OCI-LY3 (cell line): ENCODE results near the gene TRABD2B.

Source experiments
- H2AFZ ChIP-seq: fragments of 200-600, 300-600 bp; shearing (Covaris generic); 2 replicates; pipeline ENCODE4 v1.6.0; 2014; ENCODE audit warnings: antibody characterized with exemption, low read depth, low read length
- H3K27ac ChIP-seq: fragments of 200-600, 300-600 bp; sonication (generic); 2 replicates; pipeline ENCODE4 v1.5.1; 2014; ENCODE audit warnings: mild to moderate bottlenecking, low read length, moderate library complexity, mixed read lengths
- H3K27me3 ChIP-seq: fragments of 200-600, 300-600 bp; sonication (generic); 2 replicates; pipeline ENCODE4 v1.6.1; 2014; ENCODE audit warnings: low read depth, low read length, mixed read lengths
- H3K36me3 ChIP-seq: fragments of 200-600, 300-600 bp; sonication (generic); replicated peaks from 2 replicates; pipeline ENCODE3; 2014; ENCODE audit warnings: low read depth, low read length, mixed read lengths
- H3K4me1 ChIP-seq: fragments of 300-600, 200-600 bp; sonication (generic); 2 replicates; pipeline ENCODE4 v1.6.1; 2014; ENCODE audit warnings: low read length, mixed read lengths
- H3K4me2 ChIP-seq: fragments of 200-600, 300-600 bp; sonication (generic); 2 replicates; pipeline ENCODE4 v1.6.1; 2014; ENCODE audit warnings: low read length, mixed read lengths
- H3K4me3 ChIP-seq: fragments of 300-600, 200-600 bp; sonication (generic); 2 replicates; pipeline ENCODE4 v1.5.1; 2014; ENCODE audit warnings: antibody characterized with exemption, mild to moderate bottlenecking, low read length, moderate library complexity
- H3K79me2 ChIP-seq: fragments of 300-600, 200-600 bp; shearing (Covaris generic); 2 replicates; pipeline ENCODE4 v1.6.1; 2014; ENCODE audit warnings: mild to moderate bottlenecking, low read length, mixed read lengths
- H3K9ac ChIP-seq: fragments of 300-600, 200-600 bp; shearing (Covaris generic); 2 replicates; pipeline ENCODE4 v1.6.0; 2014; ENCODE audit warnings: mild to moderate bottlenecking, low read length, moderate library complexity
- H3K9me3 ChIP-seq: fragments of 200-600, 300-600 bp; shearing (Covaris generic); 2 replicates; pipeline ENCODE4 v1.6.1; 2014; ENCODE audit warnings: low read length, mixed read lengths; ENCODE audit not compliant: insufficient read depth
- H4K20me1 ChIP-seq: fragments of 200-600, 300-600 bp; sonication (generic); 2 replicates; pipeline ENCODE4 v1.6.1; 2016; ENCODE audit warnings: low read length, mixed read lengths; ENCODE audit not compliant: insufficient read depth
- CTCF ChIP-seq: fragments of 200-600, 300-600 bp; sonication (generic); IDR thresholded peaks from 2 replicates; pipeline ENCODE4 v1.5.1; 2014; ENCODE audit warnings: antibody characterized with exemption, low read length, low read depth
- EZH2phosphoT487 ChIP-seq: fragments of 200-600 bp; shearing (Covaris generic); IDR thresholded peaks from 2 replicates; pipeline ENCODE4 v1.6.1; 2018; ENCODE audit warnings: antibody characterized with exemption, mixed run types, low read depth

Gene TRABD2B

GRCh38 chr1:48000883-48001282 lies 3.7 kb upstream of the TRABD2B start:
- Histone ChIP-seq H3K27ac (no peak overlapping the region), H3K9me3 (no peaks in the 10 kb centered on the region), H4K20me1 (no peaks in the 10 kb centered on the region), H3K4me1 (no peaks in the 10 kb centered on the region), H2AFZ (no peak overlapping the region), H3K27me3 (peaks cover 4% of the 10 kb centered on the region; the same call in 1 of the 2 replicates), H3K79me2 (no peaks in the 10 kb centered on the region), H3K4me2 (no peak overlapping the region), H3K4me3 (no peak overlapping the region), H3K36me3 (no peaks in the 10 kb centered on the region), H3K9ac (no peak overlapping the region)
- TF ChIP-seq EZH2phosphoT487 (no peak), CTCF (no peak)

GRCh38 chr1:47999097-47999496 lies 1.9 kb upstream of the TRABD2B start:
- Histone ChIP-seq H3K79me2 (no peaks in the 10 kb centered on the region), H3K4me3 (no peak overlapping the region), H3K9me3 (no peaks in the 10 kb centered on the region), H3K9ac (no peak overlapping the region), H3K27me3 (peaks cover 4% of the 10 kb centered on the region; the same call in 1 of the 2 replicates), H3K36me3 (no peaks in the 10 kb centered on the region), H2AFZ (no peak overlapping the region), H3K4me1 (no peaks in the 10 kb centered on the region), H4K20me1 (no peaks in the 10 kb centered on the region), H3K27ac (no peak overlapping the region), H3K4me2 (no peak overlapping the region)
- no peak for TF ChIP-seq CTCF

GRCh38 chr1:47998396-47998990 lies 1.3 kb upstream of the TRABD2B start:
- H3K9ac ChIP-seq: no peak overlapping the region
- no peak for TF ChIP-seq CTCF
- TF ChIP-seq EZH2phosphoT487: no peak
- H3K36me3 ChIP-seq: no peaks in the 10 kb centered on the region

GRCh38 chr1:47996406-47997226 lies 569 bp downstream of the TRABD2B start:
- Histone ChIP-seq H3K4me2 (no peak overlapping the region), H3K9me3 (no peaks in the 10 kb centered on the region), H3K9ac (no peak overlapping the region), H3K27me3 (peaks cover 4% of the 10 kb centered on the region; the same call in 1 of the 2 replicates), H3K4me1 (no peaks in the 10 kb centered on the region), H3K79me2 (no peaks in the 10 kb centered on the region), H3K36me3 (no peaks in the 10 kb centered on the region), H2AFZ (no peak overlapping the region), H3K4me3 (no peak overlapping the region), H4K20me1 (no peaks in the 10 kb centered on the region), H3K27ac (no peak overlapping the region)
- TF ChIP-seq EZH2phosphoT487: no peak
- no peak for TF ChIP-seq CTCF

More at GRCh38 chr1:47998396-47998990, 1.3 kb upstream of the TRABD2B start:
- H3K79me2 ChIP-seq: no peaks in the 10 kb centered on the region
- no peak overlapping the region for H2AFZ ChIP-seq
- no peaks in the 10 kb centered on the region for H3K4me1 ChIP-seq
- H3K27ac ChIP-seq: no peak overlapping the region
- H3K27me3 ChIP-seq: peaks cover 4% of the 10 kb centered on the region; the same call in 1 of the 2 replicates
- no peak overlapping the region for H3K4me2 ChIP-seq
- H3K4me3 ChIP-seq: no peak overlapping the region
- no peaks in the 10 kb centered on the region for H4K20me1 ChIP-seq
- H3K9me3 ChIP-seq: no peaks in the 10 kb centered on the region
